HG03103 (cell line): ENCODE results near the gene TGM2.

Experiments used
- ATAC-seq: cut with Tn5 transposase; IDR thresholded peaks from one replicate; pipeline ENCODE4 v1.9.1; 2021; ENCODE audit warnings: low read depth; ENCODE audit not compliant: unreplicated experiment

Gene TGM2

DNA sequence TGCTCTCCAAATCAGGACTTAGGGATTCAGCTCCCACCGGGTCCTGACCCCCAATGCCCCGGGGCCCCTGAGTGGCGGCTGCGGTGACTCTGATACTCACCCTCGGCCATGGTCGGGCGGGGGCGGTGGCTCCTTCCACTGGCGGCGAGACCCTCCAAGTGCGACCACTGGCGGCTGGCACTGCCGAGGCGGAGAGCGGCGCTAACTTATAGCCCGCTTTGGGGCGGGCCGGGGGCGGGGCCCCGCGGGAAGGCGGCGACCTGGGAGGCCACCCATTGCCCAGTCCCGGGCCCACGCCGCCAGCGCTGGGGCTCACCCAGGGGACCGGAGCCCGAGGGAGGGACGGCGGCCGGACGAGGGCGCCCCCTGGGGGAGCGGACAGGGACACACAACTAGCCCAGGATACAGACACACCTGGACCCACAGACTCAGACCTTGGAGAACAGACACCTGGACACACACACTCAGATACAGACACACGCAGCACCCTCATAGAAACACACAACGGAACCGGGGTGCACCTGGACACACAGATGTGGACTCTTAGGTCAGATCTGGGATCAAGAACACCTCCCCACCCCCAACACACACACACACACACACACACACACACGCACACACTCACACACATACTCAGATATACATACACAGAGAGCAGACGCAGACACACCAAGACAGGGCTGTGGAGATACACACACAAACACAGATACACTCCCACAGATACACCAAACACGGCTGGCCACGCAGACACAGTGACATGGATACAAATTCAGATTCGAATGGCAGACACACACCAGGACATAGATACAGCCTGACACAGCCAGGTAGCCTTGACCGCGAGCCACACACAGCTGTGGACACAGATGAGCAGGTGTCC is at the start of gene TGM2:
Gene TGM2, minus strand, starts transcription at position 182 of the 877 bp plus-strand sequence. Its CDS starts 72 bp downstream, at position 110.
- ATAC-seq, result peak; percentile 80

DNA sequence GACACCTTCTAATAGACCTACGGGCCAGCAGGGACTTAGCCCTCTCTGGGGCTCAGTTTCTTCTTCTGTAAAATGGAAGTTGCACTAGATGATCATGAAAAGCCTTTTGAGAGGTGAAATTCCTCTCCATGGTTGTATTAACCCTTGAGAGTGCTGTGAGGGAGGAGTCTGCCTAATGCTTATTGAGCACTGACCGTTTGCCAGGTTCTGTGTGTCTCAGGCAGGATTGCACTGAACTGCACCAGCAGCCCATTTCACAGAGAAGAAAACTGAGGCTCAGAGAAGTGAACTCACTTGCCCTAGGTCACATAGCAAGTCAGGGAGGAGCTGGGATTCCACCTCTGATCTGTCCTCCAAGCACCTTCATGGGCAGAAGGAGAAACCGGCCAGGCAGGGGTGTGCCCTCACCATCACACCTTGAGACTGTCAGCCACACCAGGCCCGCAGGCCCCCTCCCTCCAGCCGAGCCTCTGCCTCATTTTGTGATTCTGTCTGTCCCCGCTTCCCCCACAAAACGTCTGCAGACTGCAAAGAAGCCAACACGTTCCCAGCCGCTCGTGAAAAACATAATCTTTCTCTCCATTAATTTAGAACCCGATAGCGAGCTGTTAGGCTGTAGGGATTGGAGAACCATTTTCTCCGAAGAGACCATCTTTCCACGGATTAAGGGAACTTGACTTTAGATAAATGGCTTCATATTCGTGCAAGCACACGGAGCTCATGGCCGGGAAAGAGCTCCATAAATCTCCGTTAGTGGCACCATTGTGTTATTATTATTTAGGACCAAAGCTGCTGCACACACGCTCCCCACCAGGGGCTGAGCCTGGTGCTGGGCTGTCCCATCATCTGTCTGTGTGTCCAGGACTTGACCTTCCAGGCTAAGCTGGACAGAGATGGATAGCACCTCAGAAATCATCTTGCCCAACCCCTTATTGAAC is 49.5 kb upstream of the TGM2 start:
- no peak for ATAC-seq

DNA sequence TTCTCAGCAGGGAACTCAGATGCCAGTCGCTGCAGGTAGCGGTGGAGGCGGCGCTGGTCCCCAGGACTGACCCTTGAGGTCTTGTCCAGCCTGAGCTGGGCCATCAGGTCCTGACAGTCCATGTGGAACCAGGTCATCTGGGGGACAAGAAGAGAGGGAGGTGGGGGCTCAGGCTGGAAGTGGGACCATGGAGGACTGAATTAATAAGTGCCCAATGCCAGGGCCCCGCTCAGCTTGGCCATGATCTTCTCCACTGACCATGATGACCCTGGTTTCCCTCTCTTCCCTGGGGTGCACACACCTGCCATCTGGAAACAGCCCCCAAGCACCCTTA is 48.5 kb upstream of the TGM2 start:
- ATAC-seq, result no peak

GRCh38 chr20:38212806-38213606 is 47.9 kb upstream of the TGM2 start:
- no peak for ATAC-seq

DNA sequence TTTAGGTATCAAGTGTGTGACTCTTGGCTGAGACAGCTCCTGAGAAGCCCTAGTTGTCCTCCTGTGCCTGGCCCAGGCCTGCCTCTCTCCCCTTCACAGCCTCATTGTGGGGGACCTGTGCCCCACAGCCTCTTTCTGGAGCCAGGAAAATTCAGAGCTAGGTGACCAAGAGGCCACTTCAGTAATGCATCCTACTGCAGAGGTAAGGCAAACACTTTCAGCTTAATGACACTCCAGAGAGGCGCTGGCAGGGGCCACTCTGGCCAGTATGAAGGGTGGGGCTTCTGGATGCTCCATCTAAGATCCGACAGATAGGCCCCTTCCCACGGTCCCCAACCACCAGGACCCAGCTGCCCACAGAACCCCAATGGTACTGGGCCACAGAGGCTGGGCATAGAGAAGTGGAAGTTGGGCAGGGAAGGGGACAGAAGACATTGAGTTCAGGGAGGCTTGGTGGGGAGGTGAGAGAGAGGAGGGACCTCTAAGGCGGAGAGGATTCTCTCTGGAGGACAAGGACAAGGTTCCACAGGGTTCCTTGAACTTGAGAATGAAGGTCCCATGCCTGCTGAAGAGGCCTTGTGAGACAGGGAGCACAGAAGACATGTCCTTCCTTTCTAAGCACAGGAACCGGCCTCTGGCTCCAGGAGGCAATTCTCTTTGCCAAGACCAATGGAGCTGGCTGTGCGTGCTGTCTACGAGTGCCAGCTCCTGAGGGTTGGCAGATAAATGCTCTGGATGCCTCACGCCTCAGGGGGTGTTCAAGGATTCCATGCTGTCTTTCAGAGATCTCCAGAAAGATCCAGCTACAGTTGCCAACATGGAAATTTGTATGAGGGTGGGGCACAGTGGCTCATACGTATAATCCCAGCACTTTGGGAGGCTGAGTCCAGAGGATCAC is 46.4 kb upstream of the TGM2 start:
- no peak for ATAC-seq

DNA sequence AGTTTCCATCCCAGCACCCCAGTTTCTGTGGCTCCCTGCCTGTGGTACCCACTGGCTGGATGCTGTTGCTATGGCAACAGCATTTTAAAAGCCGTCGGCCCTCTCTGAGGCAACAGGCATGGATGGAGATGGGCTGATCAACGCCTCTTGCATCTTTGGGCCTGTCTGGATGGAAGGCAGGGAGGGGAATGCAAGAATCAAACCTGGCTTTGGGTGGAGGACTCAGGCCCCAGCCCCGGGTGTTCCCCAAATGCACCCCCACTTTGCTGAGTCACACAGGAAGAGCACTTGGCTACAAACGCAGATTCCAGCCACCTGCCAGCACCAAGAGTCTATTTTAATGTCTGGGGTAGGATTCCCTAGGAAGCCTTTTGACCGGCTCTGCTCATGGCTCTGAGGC is 45.7 kb upstream of the TGM2 start:
- ATAC-seq, result no peak

DNA sequence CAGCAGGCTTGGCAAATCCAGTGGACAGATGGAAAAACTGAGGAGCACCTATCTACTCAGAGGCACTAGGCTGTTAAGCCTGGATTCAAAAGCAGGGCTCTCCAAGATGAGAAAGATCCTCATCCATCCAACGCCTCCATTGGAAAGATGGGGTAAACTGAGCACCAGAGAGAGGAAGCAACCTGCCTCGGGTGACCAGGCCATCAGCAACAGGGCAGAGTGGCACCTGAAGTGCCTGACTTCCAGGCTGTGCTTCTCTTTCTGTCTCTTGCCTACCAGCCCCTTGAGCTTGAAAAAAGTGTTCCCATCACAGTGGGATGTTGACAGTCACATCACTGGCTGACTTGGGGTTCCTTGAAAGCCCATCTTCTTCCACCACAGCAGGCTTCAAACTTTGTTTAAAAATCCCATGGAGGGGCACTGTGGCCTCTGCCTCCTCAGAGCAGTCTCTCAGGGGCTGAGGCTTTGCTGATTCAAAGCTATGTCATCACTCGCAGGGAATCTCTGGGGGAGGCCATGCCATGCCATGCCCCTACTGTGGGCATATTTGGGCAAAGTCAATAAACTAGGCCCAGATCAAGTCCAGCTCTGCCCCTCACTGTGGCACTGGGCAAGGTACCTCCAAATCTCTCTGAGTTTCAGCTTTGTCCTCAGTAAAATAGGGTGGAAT is 44.8 kb upstream of the TGM2 start:
- no peak for ATAC-seq

DNA sequence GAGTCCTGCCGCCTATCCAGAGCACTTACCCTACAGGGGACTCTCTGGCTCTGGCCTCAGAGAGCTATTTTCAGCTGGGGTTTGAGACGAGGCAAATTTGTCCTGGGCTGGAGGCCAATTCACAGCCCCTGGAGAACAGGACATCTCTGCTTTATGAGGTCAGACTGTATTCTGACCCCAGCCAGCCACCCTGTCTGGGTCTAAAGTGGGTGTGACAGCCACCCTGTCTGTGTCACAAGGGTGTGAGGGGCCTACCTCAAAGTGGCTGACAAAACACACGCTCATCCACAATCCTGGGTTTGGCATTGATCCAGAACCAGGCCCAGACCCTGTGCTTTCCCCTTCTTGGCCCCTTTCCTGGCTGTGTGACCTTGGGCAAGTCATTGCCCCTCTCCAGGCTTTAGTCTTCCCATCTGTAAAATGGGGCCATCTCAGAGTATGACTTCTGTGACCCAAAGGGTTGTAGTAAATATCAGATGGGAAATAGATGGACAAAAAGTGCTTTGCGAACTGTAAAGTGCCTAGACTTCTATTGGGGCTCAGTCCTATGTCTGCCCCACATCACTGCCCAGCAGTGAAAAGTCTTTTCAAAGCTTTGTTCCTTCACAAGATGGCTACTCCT is 44.1 kb upstream of the TGM2 start:
- ATAC-seq, result no peak

DNA sequence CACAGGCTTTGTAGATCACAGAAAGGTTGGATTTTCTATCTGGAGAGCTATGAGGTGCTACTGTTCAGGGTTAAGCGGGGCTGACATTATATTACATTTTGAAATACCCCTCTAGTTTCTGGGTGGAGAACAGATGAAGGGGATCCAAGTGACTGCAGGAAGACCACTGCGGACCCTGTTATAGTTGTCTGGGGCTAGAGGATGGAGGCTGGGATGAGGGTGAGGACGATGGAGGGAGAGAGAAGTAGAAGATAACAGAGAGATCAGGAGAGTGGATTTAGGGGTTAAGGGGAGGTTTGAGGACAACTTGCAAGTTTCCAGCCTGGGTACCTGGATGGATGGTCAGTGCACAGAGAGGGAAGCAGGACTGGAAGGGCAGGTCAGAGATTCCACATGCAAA is 43.5 kb upstream of the TGM2 start:
- ATAC-seq, result no peak

- no peak for ATAC-seq
These were observed 43.0 kb upstream of the TGM2 start for GRCh38 chr20:38208088-38208487.

DNA sequence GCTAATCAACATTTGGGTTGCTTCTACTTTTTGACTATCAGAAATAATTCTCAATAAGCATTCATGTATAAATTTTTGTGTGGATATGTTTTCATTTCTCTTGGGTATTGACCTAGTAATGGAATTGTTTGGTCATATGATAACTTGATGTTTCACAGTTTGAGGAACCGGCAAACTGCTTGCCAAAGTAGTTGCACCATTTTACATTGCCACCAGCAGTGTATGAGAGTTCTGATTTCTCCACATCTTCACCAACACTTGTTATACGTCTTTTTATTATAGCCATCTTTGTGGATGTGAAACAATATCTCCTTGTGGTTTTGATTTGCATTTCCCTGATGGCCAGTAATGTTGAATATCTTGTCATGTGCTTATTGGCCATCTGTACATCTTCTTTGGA is 42.6 kb upstream of the TGM2 start:
- ATAC-seq, result no peak

GRCh38 chr20:38205001-38205400 is 39.9 kb upstream of the TGM2 start:
- no peak for ATAC-seq

GRCh38 chr20:38203981-38204357 is 38.9 kb upstream of the TGM2 start:
- ATAC-seq, result no peak

DNA sequence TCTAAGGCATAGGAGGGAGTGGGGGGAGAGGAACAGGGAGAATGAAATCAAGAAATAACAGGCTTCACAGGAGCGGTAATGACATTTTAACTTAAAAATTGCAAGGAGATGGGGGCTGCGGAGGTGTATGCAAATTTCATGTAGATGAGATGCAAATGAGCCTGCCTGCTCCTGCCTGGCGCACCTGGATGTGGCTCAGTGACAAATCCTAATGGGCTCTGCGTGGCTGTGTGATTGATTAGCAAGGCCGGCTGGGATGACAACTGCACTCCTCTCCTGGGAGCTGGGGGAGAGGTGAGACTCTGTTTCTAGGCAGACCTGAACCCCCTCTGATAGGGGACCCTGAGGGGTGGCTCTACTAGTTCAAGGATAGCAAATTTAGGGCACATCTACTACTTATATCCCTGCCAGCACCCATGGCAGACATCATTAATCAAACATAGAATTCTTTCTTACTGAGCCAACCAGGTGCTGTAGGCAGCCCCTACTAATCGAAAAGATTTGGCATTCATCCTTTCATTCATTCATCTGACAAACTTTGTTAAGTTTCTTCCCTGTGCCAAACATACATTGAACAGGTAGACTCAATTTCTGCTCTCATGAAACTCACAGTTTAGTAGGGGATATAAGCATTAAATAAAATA is 38.4 kb upstream of the TGM2 start:
- no peak for ATAC-seq

DNA sequence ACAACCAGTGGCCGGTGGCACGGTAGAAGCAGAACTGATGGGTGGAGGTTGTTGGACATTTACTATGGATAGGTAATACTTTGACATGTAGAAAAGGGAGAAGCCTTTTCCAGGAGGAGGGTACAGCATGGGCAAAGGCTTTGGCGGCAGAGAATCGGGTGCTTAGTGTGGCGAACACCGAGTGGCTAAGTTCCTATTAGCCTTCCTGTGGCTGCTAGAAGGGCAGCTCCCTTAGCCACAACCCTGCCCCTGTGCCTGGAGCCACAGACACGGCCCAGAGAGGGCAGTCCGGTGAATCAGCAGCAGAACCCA is 37.9 kb upstream of the TGM2 start:
- ATAC-seq, result no peak

- ATAC-seq, result no peak
These were observed 37.3 kb upstream of the TGM2 start for GRCh38 chr20:38202153-38202981.

GRCh38 chr20:38201356-38201755 is 36.3 kb upstream of the TGM2 start:
- no peak for ATAC-seq

GRCh38 chr20:38200646-38201045 is 35.6 kb upstream of the TGM2 start:
- ATAC-seq, result no peak
